Ovary (tissue), 3 donors: ENCODE measurements around the gene SAV1.
"Not testable (repeated sequence)": the region's sequence is repeated elsewhere in the genome, so short reads cannot be mapped to it uniquely, and the experiment has no call there.

Experiments used
- CTCF ChIP-seq, 3 donors: fragments of 450-650 bp in 2 of 3; fragments of 200-600 bp in 1 of 3; IDR thresholded peaks; one replicate each; pipeline versions ENCODE4 v1.5.1 to v1.8.0; 2016 to 2022; ENCODE audit warnings: antibody characterized with exemption in 3 of 3, mild to moderate bottlenecking in 1 of 3
- EP300 ChIP-seq: sonication (generic); formaldehyde crosslinking; IDR thresholded peaks from one replicate; pipeline ENCODE4 v1.6.1; 2017; ENCODE audit warnings: antibody characterized with exemption
- POLR2A ChIP-seq: fragments of 450-650 bp; IDR thresholded peaks from one replicate; pipeline ENCODE4 v1.6.1; 2017; ENCODE audit warnings: antibody characterized with exemption, mild to moderate bottlenecking, moderate library complexity
- donor health status: DM: no; HTN: no; CAD: no.

- TF ChIP-seq CTCF (IDR thresholded peaks at IDR 0.05); POLR2A; EP300: not testable (repeated sequence)
Observed at GRCh38 chr14:50664579-50664978, 3.5 kb downstream of the SAV1 start.
